ENCODE results near the gene RPTOR. TPM values are rescaled to one million over a fixed set of nuclear protein-coding genes. Genes with fewer than 3 reads are reported as not detected.

The RPTOR gene
- total RNA-seq, 1 experiment from 2014 or later, result 25.1 TPM

GRCh38 chr17:81012574-81013447 is 468.2 kb downstream of the RPTOR start:
- Histone ChIP-seq H3K27ac (ENCODE audit: insufficient read length, low read depth, low read length) (no peak overlapping the region), H2BK120ac (ENCODE audit: low read depth, low read length, poor library complexity, severe bottlenecking) (no peak overlapping the region), H3K4ac (ENCODE audit: low read depth, low read length) (no peak overlapping the region), H3K18ac (ENCODE audit: insufficient read length, low read depth, low read length) (no peak overlapping the region), H3K23ac (ENCODE audit: insufficient read length, low read depth, low read length) (no peak overlapping the region), H3K23me2 (ENCODE audit: insufficient read length, low read depth, low read length, poor library complexity, severe bottlenecking) (no peaks in the 10 kb centered on the region), H4K8ac (replicated peaks; ENCODE audit: insufficient read length, low read depth, low read length) (no peak overlapping the region), H3K79me1 (ENCODE audit: insufficient read depth, low read depth, low read length, poor library complexity, severe bottlenecking) (no peaks in the 10 kb centered on the region), H3K14ac (ENCODE audit: insufficient read depth, low read length) (no peak overlapping the region), H3K27me3 (ENCODE audit: insufficient read depth, low read length) (no peaks in the 10 kb centered on the region), H2AFZ (ENCODE audit: low read length) (no peak overlapping the region), H3K4me2 (ENCODE audit: insufficient read depth, insufficient read length, low read length) (no peak overlapping the region), H2BK5ac (ENCODE audit: insufficient read length, low read length) (no peak overlapping the region), H3K56ac (ENCODE audit: insufficient read length, low read depth, low read length) (no peak overlapping the region), H4K91ac (ENCODE audit: insufficient read length, low read depth, low read length) (no peak overlapping the region), H2AK5ac (ENCODE audit: insufficient read length, low read length) (no peak overlapping the region), H2BK15ac (ENCODE audit: low read depth, low read length) (no peak overlapping the region), H2BK12ac (ENCODE audit: insufficient read length, low read depth, low read length) (no peak overlapping the region), H3K9ac (ENCODE audit: extremely low read depth, insufficient read length, low read length) (no peak overlapping the region), H4K20me1 (ENCODE audit: control insufficient read depth, insufficient read depth, insufficient read length) (no peaks in the 10 kb centered on the region), H4K5ac (ENCODE audit: insufficient read length, low read depth, low read length) (no peak overlapping the region), H3K9me3 (ENCODE audit: control insufficient read depth, low read depth, low read length) (peaks cover 7% of the 10 kb centered on the region), H2BK20ac (ENCODE audit: low read depth, low read length, poor library complexity, severe bottlenecking) (no peak overlapping the region), H3K79me2 (ENCODE audit: insufficient read depth, low read length) (no peaks in the 10 kb centered on the region), H3K4me1 (ENCODE audit: insufficient read depth, low read length) (no peaks in the 10 kb centered on the region), H3T11ph (ENCODE audit: low read length) (no peak overlapping the region)
- WGBS (ENCODE audit: extremely low coverage, insufficient read length, low lambda C conversion rate), result no CpG with 5 or more reads among the region's 13 CpGs
- Mint-ChIP-seq H3K9me3 (peaks cover 23 to 24% of the 10 kb centered on the region in 2 experiments), H3K36me3 (ENCODE audit: insufficient read depth in 1 of 3, low read depth in 3 of 3) (peaks cover 9 to 15% (median 11%) of the 10 kb centered on the region in 3 experiments), H3K27ac (no peak overlapping the region), H3K4me3 (no peak overlapping the region), H3K27me3 (ENCODE audit: low read depth) (peaks cover 24% of the 10 kb centered on the region), H3K4me1 (peaks cover 15 to 24% of the 10 kb centered on the region in 2 experiments)
- TF ChIP-seq CTCF (conservative IDR thresholded peaks at IDR 0.05), result no peak
- DNase-seq, result no peak

Measured in H9 (cell line).